ENCODE results near the gene HDX.
"Not testable (repeated sequence)": the region's sequence is repeated elsewhere in the genome, so short reads cannot be mapped to it uniquely, and the experiment has no call there.

The HDX gene

DNA sequence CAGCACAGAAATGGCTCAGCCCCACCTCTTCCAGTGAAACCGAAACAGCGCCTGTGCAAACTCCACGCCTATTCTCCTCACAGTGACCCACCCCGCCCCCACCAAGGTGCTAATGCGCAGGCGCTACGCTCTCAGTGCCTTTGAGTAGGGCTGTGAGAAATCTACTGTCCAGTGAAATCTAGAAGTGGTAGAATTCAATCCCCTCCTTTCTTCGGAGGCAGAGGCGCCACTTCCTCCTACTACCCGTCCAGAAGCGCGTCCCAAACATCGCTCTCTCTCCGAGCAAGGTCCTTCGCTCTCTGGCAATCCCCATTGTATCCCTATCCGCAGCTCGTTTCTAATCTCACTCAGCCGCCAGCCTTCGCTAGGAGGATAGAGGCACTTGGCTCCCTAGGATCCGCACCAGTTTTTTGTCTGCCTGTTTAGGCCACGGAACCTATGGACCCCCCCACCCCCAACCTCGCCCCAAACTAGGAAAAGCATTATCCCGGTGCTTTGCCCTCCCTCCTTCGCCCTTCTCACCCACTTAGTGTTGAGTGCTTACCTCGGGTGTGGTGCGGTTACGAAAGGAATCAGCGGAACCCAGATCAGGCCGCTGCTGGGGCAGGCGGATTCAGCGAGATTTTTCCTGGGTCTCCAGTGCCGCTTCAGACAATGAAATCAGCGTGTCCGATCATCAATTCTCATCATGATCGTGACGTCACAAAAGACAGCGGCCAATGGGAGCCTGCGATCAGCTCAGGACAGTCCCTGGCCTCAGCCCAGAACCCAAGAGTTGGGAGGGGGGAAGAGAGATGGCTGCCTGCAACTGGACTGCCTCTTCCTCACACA is at the start of gene HDX:
Gene HDX (minus strand): TSS at position 656 of the 831 bp plus-strand sequence. CDS start 27,056 bp downstream, outside the sequence.
- DNase-seq (ENCODE audit: low read depth) = peak; percentile 34
- H3K4me3 ChIP-seq (ENCODE audit: control insufficient read depth, low read depth, low read length) = peak within 1 kb of the TSS; percentile 73
- TF ChIP-seq, protein P1, sequence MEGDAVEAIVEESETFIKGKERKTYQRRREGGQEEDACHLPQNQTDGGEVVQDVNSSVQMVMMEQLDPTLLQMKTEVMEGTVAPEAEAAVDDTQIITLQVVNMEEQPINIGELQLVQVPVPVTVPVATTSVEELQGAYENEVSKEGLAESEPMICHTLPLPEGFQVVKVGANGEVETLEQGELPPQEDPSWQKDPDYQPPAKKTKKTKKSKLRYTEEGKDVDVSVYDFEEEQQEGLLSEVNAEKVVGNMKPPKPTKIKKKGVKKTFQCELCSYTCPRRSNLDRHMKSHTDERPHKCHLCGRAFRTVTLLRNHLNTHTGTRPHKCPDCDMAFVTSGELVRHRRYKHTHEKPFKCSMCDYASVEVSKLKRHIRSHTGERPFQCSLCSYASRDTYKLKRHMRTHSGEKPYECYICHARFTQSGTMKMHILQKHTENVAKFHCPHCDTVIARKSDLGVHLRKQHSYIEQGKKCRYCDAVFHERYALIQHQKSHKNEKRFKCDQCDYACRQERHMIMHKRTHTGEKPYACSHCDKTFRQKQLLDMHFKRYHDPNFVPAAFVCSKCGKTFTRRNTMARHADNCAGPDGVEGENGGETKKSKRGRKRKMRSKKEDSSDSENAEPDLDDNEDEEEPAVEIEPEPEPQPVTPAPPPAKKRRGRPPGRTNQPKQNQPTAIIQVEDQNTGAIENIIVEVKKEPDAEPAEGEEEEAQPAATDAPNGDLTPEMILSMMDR (IDR thresholded peaks at IDR 0.05; ENCODE audit: control insufficient read depth, insufficient read depth, low read depth, low read length, missing control alignments) = no peak

DNA sequence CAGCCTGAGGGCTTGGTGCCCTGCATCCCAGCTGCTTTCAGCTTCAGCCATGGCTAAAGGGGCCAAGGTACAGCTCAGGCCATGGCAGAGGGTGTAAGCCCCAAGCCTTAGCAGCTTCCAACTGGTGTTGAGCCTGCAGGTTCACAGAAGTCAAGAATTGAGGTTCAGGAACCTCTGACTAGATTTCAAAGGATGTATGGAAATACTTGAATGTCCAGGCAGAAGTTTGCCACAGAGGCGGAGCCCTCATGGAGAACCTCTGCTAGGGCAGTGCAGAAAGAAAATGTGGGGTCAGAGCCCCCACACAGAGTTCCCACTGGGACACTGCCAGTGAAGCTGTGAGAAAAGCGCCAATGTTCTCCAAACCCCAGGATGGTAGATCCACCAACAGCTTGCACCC is 39.1 kb upstream of the HDX start:
- not testable (repeated sequence) for H3K4me3 ChIP-seq (ENCODE audit: control insufficient read depth, low read depth, low read length); DNase-seq (ENCODE audit: low read depth)

DNA sequence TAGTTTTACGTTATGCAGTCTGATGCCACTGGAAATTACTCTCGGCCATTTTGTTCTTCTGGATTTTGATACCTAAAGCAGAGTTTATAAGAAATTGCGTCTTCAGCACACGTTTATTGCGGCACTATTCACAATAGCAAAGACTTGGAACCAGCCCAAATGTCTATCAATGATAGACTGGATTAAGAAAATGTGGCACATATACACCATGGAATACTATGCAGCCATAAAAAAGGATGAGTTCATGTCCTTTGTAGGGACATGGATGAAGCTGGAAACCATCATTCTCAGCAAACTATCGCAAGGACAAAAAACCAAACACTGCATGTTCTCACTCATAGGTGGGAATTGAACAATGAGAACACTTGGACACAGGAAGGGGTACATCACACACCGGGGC is 35.4 kb upstream of the HDX start:
- DNase-seq (ENCODE audit: low read depth); H3K4me3 ChIP-seq (ENCODE audit: control insufficient read depth, low read depth, low read length): not testable (repeated sequence)

GRCh38 chrX:84488426-84488825 is 13.8 kb downstream of the HDX start:
- TF ChIP-seq, protein P1 (IDR thresholded peaks at IDR 0.05; ENCODE audit: control insufficient read depth, insufficient read depth, low read depth, low read length, missing control alignments) = no peak
- H3K4me3 ChIP-seq (ENCODE audit: control insufficient read depth, low read depth, low read length) = no peak overlapping the region
- no peak for DNase-seq (ENCODE audit: low read depth)

GRCh38 chrX:84487365-84488353 is 14.6 kb downstream of the HDX start:
- H3K4me3 ChIP-seq (ENCODE audit: control insufficient read depth, low read depth, low read length) = no peak overlapping the region
- TF ChIP-seq, protein P1 (IDR thresholded peaks at IDR 0.05; ENCODE audit: control insufficient read depth, insufficient read depth, low read depth, low read length, missing control alignments) = no peak
- DNase-seq (ENCODE audit: low read depth) = no peak

DNA sequence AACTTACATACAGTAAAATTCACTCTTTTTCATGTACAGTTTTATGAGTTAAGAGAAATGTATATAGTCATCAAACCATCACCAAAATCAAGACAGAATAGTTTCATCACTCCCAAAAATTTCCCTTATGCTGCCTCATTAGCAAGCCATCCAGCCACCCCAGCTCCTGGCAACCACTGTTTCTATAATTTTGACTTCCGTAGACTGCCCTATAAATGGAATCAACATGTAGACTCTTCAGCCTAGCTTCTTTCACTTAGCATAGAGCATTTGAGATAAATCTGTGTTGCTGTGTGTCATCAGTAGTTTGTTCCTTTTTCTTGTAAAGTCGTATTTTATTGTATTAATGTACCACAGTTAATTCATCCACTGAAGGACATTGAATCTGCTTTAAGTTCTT is 23.2 kb downstream of the HDX start:
- no peak for DNase-seq (ENCODE audit: low read depth)
- H3K4me3 ChIP-seq (ENCODE audit: control insufficient read depth, low read depth, low read length) = no peak overlapping the region
- TF ChIP-seq, protein P1 (IDR thresholded peaks at IDR 0.05; ENCODE audit: control insufficient read depth, insufficient read depth, low read depth, low read length, missing control alignments) = no peak

- TF ChIP-seq, protein P1 (IDR thresholded peaks at IDR 0.05; ENCODE audit: control insufficient read depth, insufficient read depth, low read depth, low read length, missing control alignments) = no peak
- no peak overlapping the region for H3K4me3 ChIP-seq (ENCODE audit: control insufficient read depth, low read depth, low read length)
- DNase-seq (ENCODE audit: low read depth) = no peak
Measured at GRCh38 chrX:84477114-84477513, 25.1 kb downstream of the HDX start.
